Cardiac muscle cell (in vitro differentiated cells and primary cell): ENCODE data around the gene LAMTOR3. TPM values are rescaled to one million over a fixed set of nuclear protein-coding genes. Genes with fewer than 3 reads are reported as not detected.

Experiments
- DNase-seq, 2 donors: peaks; one replicate each; pipeline versions ENCODE4 v3.0.0 to v3.0.0-alpha.2; 2010 to 2017; ENCODE audit warnings: low read depth in 1 of 2, low spot score in 1 of 2
- H3K27ac ChIP-seq: fragments of 200-600 bp; sonication (generic); 2 replicates; pipeline ENCODE4 v1.5.1; 2016
- H3K27me3 ChIP-seq: fragments of 200-600 bp; sonication (generic); 2 replicates; pipeline ENCODE4 v1.6.0; 2016; ENCODE audit warnings: control low read depth
- H3K36me3 ChIP-seq: fragments of 200-600 bp; sonication (generic); 2 replicates; pipeline ENCODE4 v1.5.1; 2016; ENCODE audit warnings: control low read depth
- H3K4me1 ChIP-seq: fragments of 200-600 bp; sonication (generic); 2 replicates; pipeline ENCODE4 v1.8.1; 2017; ENCODE audit warnings: low read depth, mild to moderate bottlenecking, mixed run types
- H3K4me3 ChIP-seq: fragments of 200-600 bp; sonication (generic); 2 replicates; pipeline ENCODE4 v1.5.1; 2016; ENCODE audit warnings: mild to moderate bottlenecking
- H3K9me3 ChIP-seq: fragments of 200-600 bp; sonication (generic); 2 replicates; pipeline ENCODE4 v1.5.1; 2017; ENCODE audit warnings: low read depth, mild to moderate bottlenecking, control low read depth
- CTCF ChIP-seq: IDR thresholded peaks from 2 replicates; pipeline ENCODE4 v1.5.1; 2012; ENCODE audit warnings: low read depth, mild to moderate bottlenecking, low read length
- polyA plus RNA-seq: library from polyadenylated mRNA; unstranded; fragments of >200 nt; fragmentation: Nextera tagmentation; extraction: Ambion mirVana; gene quantifications from 2 replicates; pipeline ENCODE4 v1.2.1, GENCODE V29; 2016
- total RNA-seq: library from RNA; depleted of rRNA; stranded (reverse); fragments of >200 nt; gene quantifications from 2 replicates; pipeline ENCODE4 v1.2.3, GENCODE V29; 2016

The LAMTOR3 gene
- total and polyA plus RNA-seq, 2 experiments from 2014 or later, result 24.8 to 77.1 TPM

GRCh38 chr4:99856166-99856565, 38.1 kb downstream of the LAMTOR3 start:
- Histone ChIP-seq H3K36me3 (no peaks in the 10 kb centered on the region), H3K27ac (no peak overlapping the region), H3K4me1 (no peaks in the 10 kb centered on the region), H3K9me3 (no peaks in the 10 kb centered on the region), H3K27me3 (no peaks in the 10 kb centered on the region), H3K4me3 (no peak overlapping the region)
- DNase-seq, result peak in 1 of 2 donors; percentile 51
- TF ChIP-seq CTCF, result no peak

- H3K27me3 ChIP-seq, result no peaks in the 10 kb centered on the region
- no peaks in the 10 kb centered on the region for H3K9me3 ChIP-seq
- no peak overlapping the region for H3K4me3 ChIP-seq
- H3K27ac ChIP-seq, result no peak overlapping the region
- TF ChIP-seq CTCF, result no peak
- H3K36me3 ChIP-seq, result no peaks in the 10 kb centered on the region
- peak in 1 of 2 donors; percentile 2 for DNase-seq
- H3K4me1 ChIP-seq, result no peaks in the 10 kb centered on the region
These were observed 38.5 kb downstream of the LAMTOR3 start for GRCh38 chr4:99855678-99856077.

GRCh38 chr4:99853999-99854398, 40.2 kb downstream of the LAMTOR3 start:
- no peak for TF ChIP-seq CTCF
- H3K9me3 ChIP-seq, result no peaks in the 10 kb centered on the region
- no peak overlapping the region for H3K4me3 ChIP-seq
- no peaks in the 10 kb centered on the region for H3K36me3 ChIP-seq
- DNase-seq, result no peak
- H3K27me3 ChIP-seq, result no peaks in the 10 kb centered on the region
- no peak overlapping the region for H3K27ac ChIP-seq
- H3K4me1 ChIP-seq, result no peaks in the 10 kb centered on the region

- Histone ChIP-seq H3K27ac (no peak overlapping the region), H3K27me3 (no peaks in the 10 kb centered on the region), H3K4me1 (no peaks in the 10 kb centered on the region), H3K36me3 (no peaks in the 10 kb centered on the region), H3K9me3 (no peaks in the 10 kb centered on the region), H3K4me3 (no peak overlapping the region)
- no peak for DNase-seq
- TF ChIP-seq CTCF, result no peak
These were observed 41.0 kb downstream of the LAMTOR3 start for GRCh38 chr4:99853190-99853589.

GRCh38 chr4:99852199-99852749, 42.0 kb downstream of the LAMTOR3 start:
- no peak for TF ChIP-seq CTCF
- no peaks in the 10 kb centered on the region for H3K9me3 ChIP-seq
- H3K27ac ChIP-seq, result no peak overlapping the region
- no peaks in the 10 kb centered on the region for H3K36me3 ChIP-seq
- H3K4me3 ChIP-seq, result no peak overlapping the region
- no peaks in the 10 kb centered on the region for H3K4me1 ChIP-seq
- DNase-seq, result no peak
- no peaks in the 10 kb centered on the region for H3K27me3 ChIP-seq
